SU-DHL-6 (cell line): ENCODE measurements around the gene ATP8A2.
"Not testable (repeated sequence)": the region's sequence is repeated elsewhere in the genome, so short reads cannot be mapped to it uniquely, and the experiment has no call there.

Experiments used
- H2AFZ ChIP-seq: fragments of 200-600 bp; sonication (generic); 2 replicates; pipeline ENCODE4 v1.6.1; 2014; ENCODE audit warnings: low read depth, mild to moderate bottlenecking, moderate library complexity, mixed read lengths, antibody characterized with exemption, low read length; ENCODE audit not compliant: severe bottlenecking
- H3F3A ChIP-seq: fragments of 200-600 bp; shearing (Covaris generic); 2 replicates; pipeline ENCODE4 v1.6.0; 2016; ENCODE audit warnings: antibody characterized with exemption, mild to moderate bottlenecking; ENCODE audit not compliant: insufficient read depth
- H3K27ac ChIP-seq: fragments of 200-600 bp; sonication (generic); 2 replicates; pipeline ENCODE4 v1.5.1; 2016; ENCODE audit warnings: low read depth, mild to moderate bottlenecking, low read length, moderate library complexity, mixed read lengths
- H3K27me3 ChIP-seq: fragments of 200-600 bp; sonication (generic), shearing (Covaris generic); 2 replicates; pipeline ENCODE4 v1.6.0; 2014; ENCODE audit warnings: mild to moderate bottlenecking, low read length
- H3K36me3 ChIP-seq: fragments of 200-600 bp; sonication (generic); 2 replicates; pipeline ENCODE4 v1.6.1; 2014; ENCODE audit warnings: mild to moderate bottlenecking, low read length, mixed read lengths
- H3K4me2 ChIP-seq: fragments of 300-600, 200-600 bp; shearing (Covaris generic), sonication (generic); 2 replicates; pipeline ENCODE4 v1.6.0; 2014; ENCODE audit warnings: low read length, low read depth, mild to moderate bottlenecking; ENCODE audit not compliant: poor library complexity, severe bottlenecking
- H3K4me3 ChIP-seq: fragments of 200-600 bp; sonication (generic); 2 replicates; pipeline ENCODE4 v1.5.1; 2014; ENCODE audit warnings: antibody characterized with exemption, low read length, mild to moderate bottlenecking, mixed read lengths; ENCODE audit not compliant: insufficient read depth, poor library complexity, severe bottlenecking
- H3K79me2 ChIP-seq: fragments of 200-600 bp; sonication (generic); 2 replicates; pipeline ENCODE4 v1.6.1; 2014; ENCODE audit warnings: mild to moderate bottlenecking, low read length, moderate library complexity; ENCODE audit not compliant: insufficient read depth
- H3K9ac ChIP-seq: fragments of 200-600 bp; sonication (generic); 2 replicates; pipeline ENCODE4 v1.7.0; 2014; ENCODE audit warnings: mild to moderate bottlenecking, low read length
- H3K9me2 ChIP-seq: fragments of 200-600 bp; sonication (generic); replicated peaks from 2 replicates; pipeline ENCODE4 v1.6.1; 2014; ENCODE audit warnings: low read length; ENCODE audit not compliant: insufficient read depth
- H3K9me3 ChIP-seq: fragments of 200-600 bp; sonication (generic); 2 replicates; pipeline ENCODE4 v1.6.1; 2014; ENCODE audit warnings: low read length, mixed read lengths; ENCODE audit not compliant: insufficient read depth
- H4K20me1 ChIP-seq: fragments of 200-600 bp; sonication (generic); 2 replicates; pipeline ENCODE4 v1.6.1; 2014; ENCODE audit warnings: low read depth, mild to moderate bottlenecking, antibody characterized with exemption, low read length, moderate library complexity, mixed read lengths
- CTCF ChIP-seq: fragments of 200-600 bp; sonication (generic); IDR thresholded peaks from one replicate; pipeline ENCODE4 v1.5.1; 2017; ENCODE audit warnings: antibody characterized with exemption, mild to moderate bottlenecking, low read length, moderate library complexity; ENCODE audit not compliant: insufficient read depth, poor library complexity, severe bottlenecking
- EZH2phosphoT487 ChIP-seq: fragments of 200-600 bp; sonication (generic), shearing (Covaris generic); conservative IDR thresholded peaks from 2 replicates; pipeline ENCODE4 v1.6.1; 2018; ENCODE audit warnings: mild to moderate bottlenecking, antibody characterized with exemption, low read length, moderate library complexity, mixed read lengths

ATP8A2 gene

DNA sequence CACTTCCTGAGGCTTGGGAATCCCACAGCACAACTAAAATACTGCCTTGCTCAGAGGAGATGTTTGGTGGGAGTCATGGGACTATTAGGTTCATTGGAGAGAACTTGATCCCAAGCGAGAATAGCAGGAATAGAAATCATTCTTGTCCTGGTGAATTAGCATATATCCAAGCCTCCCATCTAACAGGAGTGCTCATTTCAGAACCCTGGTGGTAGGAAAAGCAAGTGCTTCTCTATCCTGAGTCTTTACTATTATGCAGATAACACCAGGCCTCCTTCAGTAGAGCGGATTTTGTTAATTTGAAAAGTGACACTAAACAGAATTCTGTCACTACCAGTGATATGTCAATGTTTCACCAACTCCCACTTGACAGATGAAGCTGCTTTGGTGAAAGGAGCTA lies 199.5 kb downstream of the ATP8A2 start:
- no peaks in the 10 kb centered on the region for H4K20me1 ChIP-seq
- no peaks in the 10 kb centered on the region for H3K9me2 ChIP-seq
- H3K9ac ChIP-seq: no peak overlapping the region
- TF ChIP-seq EZH2phosphoT487 (no peak), CTCF (no peak)
- H3K27me3 ChIP-seq: no peaks in the 10 kb centered on the region
- no peak overlapping the region for H3K4me3 ChIP-seq
- no peaks in the 10 kb centered on the region for H3K9me3 ChIP-seq
- H3K36me3 ChIP-seq: no peaks in the 10 kb centered on the region
- no peak overlapping the region for H3K4me2 ChIP-seq
- no peak overlapping the region for H2AFZ ChIP-seq
- H3F3A ChIP-seq: no peaks in the 10 kb centered on the region
- no peak overlapping the region for H3K27ac ChIP-seq
- no peaks in the 10 kb centered on the region for H3K79me2 ChIP-seq

- not testable (repeated sequence) for H3K9me2 ChIP-seq, H3K79me2 ChIP-seq, H3K9ac ChIP-seq, H3K4me2 ChIP-seq, H3K9me3 ChIP-seq, H3K27me3 ChIP-seq, H3K4me3 ChIP-seq, H3K36me3 ChIP-seq, H2AFZ ChIP-seq, H4K20me1 ChIP-seq, H3K27ac ChIP-seq, H3F3A ChIP-seq
These were observed 200.4 kb downstream of the ATP8A2 start for GRCh38 chr13:25572171-25572570.

- no peaks in the 10 kb centered on the region for H3K9me2 ChIP-seq
- H3K27me3 ChIP-seq: no peaks in the 10 kb centered on the region
- H3K4me3 ChIP-seq: no peak overlapping the region
- TF ChIP-seq CTCF (peak; percentile 74), EZH2phosphoT487 (no peak)
- no peaks in the 10 kb centered on the region for H3K9me3 ChIP-seq
- H4K20me1 ChIP-seq: no peaks in the 10 kb centered on the region
- H3F3A ChIP-seq: no peaks in the 10 kb centered on the region
- H3K4me2 ChIP-seq: no peak overlapping the region
- H3K79me2 ChIP-seq: no peaks in the 10 kb centered on the region
- H3K27ac ChIP-seq: no peak overlapping the region
- H2AFZ ChIP-seq: no peak overlapping the region
- H3K36me3 ChIP-seq: no peaks in the 10 kb centered on the region
- H3K9ac ChIP-seq: no peak overlapping the region
These were observed 202.9 kb downstream of the ATP8A2 start for GRCh38 chr13:25574437-25575411.

DNA sequence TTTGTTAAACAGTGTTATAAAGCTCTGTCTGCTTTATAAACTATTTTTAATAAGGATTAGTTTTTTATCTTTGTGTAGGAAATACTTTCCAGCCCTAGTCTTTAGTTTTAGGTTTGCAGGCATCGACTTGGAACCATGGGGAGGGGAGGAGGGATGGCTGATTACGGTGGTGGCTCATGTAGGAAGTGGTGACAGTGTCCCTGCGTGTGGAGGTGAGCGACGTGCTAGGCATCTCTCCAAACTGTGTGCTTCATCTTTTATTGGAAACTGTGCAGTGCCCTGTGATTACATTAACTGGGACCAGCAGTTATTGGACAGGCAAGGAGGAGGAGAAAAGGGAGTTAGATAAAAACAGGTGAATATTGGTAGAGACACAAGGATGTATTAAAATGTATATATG lies 203.8 kb downstream of the ATP8A2 start:
- no peak overlapping the region for H3K4me2 ChIP-seq
- no peaks in the 10 kb centered on the region for H4K20me1 ChIP-seq
- H3K79me2 ChIP-seq: no peaks in the 10 kb centered on the region
- no peak overlapping the region for H3K9ac ChIP-seq
- no peak overlapping the region for H2AFZ ChIP-seq
- H3K36me3 ChIP-seq: no peaks in the 10 kb centered on the region
- TF ChIP-seq CTCF (no peak), EZH2phosphoT487 (no peak)
- no peaks in the 10 kb centered on the region for H3F3A ChIP-seq
- no peaks in the 10 kb centered on the region for H3K9me3 ChIP-seq
- no peaks in the 10 kb centered on the region for H3K9me2 ChIP-seq
- no peaks in the 10 kb centered on the region for H3K27me3 ChIP-seq
- H3K27ac ChIP-seq: no peak overlapping the region
- H3K4me3 ChIP-seq: no peak overlapping the region
